ENCODE results near the gene GAL3ST1. TPM values are rescaled to one million over a fixed set of nuclear protein-coding genes. Genes with fewer than 3 reads are reported as not detected.
A peak's percentile ranks its signal among the peaks of the same experiment; 100 is the strongest.

GAL3ST1 gene
- total and polyA plus RNA-seq, 2 experiments from 2014 or later, result 1.5 to 2.9 TPM

DNA sequence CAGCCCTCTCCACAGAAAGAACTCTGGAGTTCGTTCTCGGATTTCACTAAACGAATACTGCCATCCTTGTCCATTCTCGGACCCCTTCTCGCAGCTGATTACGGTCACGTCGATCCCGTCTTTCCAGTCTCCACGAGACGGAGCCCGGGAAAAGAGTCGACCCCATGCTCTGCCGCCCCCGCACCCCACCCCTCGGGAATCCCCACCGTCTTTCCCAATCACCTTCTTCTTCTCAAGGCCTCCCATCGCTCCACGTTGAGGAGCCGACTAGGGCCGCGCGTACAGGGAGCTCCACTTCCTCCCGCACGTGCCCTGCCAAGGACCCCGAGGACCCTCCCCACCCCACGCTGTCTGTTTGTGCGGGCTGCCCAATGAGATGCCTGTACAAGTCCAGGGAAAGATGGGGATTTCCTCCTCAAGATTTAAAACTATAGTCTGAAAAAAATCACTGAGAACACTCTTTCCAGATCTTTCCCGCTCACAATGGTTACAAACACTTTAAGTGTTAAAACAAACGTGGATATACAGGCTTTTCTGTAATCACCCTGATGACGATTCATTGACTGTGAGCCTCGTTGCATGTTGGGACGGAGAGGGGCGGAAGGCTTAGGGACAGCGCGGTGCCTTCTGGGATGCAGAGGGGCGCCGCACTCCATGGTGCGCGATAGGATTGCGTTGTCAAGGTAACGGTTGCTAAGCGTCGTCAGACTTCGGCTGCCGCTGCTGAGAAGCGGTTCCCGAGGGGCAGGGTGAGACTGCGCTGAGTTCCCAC lies 17.3 kb upstream of the GAL3ST1 start, which contains the start of gene PES1:
TSS of gene PES1 (minus strand) at position 323 of the 772 bp plus-strand sequence. CDS start at position 246, 77 bp downstream.
- Histone ChIP-seq H3K27ac (peak within 1 kb of the TSS; percentile 92), H3K9me3 (ENCODE audit: low read depth) (no peaks in the 10 kb centered on the region), H3K27me3 (peaks cover 18% of the 10 kb centered on the region), H3K4me1 (ENCODE audit: low read depth) (peaks cover 7% of the 10 kb centered on the region), H3K36me3 (peaks cover 17% of the 10 kb centered on the region), H3K4me3 (peak within 1 kb of the TSS; percentile 62)
- TF ChIP-seq, protein P1, sequence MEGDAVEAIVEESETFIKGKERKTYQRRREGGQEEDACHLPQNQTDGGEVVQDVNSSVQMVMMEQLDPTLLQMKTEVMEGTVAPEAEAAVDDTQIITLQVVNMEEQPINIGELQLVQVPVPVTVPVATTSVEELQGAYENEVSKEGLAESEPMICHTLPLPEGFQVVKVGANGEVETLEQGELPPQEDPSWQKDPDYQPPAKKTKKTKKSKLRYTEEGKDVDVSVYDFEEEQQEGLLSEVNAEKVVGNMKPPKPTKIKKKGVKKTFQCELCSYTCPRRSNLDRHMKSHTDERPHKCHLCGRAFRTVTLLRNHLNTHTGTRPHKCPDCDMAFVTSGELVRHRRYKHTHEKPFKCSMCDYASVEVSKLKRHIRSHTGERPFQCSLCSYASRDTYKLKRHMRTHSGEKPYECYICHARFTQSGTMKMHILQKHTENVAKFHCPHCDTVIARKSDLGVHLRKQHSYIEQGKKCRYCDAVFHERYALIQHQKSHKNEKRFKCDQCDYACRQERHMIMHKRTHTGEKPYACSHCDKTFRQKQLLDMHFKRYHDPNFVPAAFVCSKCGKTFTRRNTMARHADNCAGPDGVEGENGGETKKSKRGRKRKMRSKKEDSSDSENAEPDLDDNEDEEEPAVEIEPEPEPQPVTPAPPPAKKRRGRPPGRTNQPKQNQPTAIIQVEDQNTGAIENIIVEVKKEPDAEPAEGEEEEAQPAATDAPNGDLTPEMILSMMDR (IDR thresholded peaks at IDR 0.05; ENCODE audit: low read depth, low read length), result no peak
- DNase-seq (ENCODE audit: low read depth in 1 of 2, low spot score in 1 of 2), result peak; percentile 100

DNA sequence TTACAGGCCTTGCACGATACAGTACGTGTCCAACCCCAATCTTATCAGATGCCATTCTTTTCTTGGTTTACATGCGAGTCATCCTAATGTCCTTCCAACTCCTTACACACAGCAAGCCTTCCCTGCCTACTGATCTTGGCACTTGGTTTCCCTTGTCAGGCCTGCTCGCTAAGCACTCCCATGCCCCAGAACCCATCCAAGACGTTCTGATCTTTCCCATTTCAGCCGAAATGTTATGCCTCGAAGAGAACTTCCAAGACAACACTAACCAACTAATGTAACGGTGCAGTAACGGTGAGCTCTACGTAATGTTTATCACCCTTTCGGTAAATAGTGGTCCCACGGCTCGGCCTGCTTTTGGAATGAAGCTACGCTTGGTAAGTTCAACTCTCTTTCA lies 16.7 kb upstream of the GAL3ST1 start:
- peak overlapping the region; percentile 92 for H3K27ac ChIP-seq
- DNase-seq (ENCODE audit: low read depth in 1 of 2, low spot score in 1 of 2), result peak in 1 of 2 donors; percentile 56
- TF ChIP-seq, protein P1 (IDR thresholded peaks at IDR 0.05; ENCODE audit: low read depth, low read length), result no peak

DNA sequence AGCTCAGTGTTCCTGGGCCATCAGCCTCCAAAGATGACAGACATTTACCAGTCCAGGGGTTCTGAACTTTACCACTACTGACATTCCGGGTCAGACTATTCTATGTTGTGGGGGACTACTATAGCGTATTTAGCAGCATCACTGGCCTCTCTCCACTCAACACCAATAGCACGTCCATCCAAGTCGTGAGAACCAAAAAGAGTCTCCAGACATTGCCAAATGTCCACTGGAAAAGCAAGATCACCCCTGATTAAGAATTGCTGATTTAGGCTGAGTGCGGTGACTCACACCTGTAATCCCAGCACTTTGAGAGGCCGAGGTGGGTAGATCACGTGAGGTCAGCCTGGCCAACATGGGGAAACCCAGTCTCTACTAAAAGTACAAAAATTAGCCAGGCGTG lies 11.9 kb upstream of the GAL3ST1 start:
- Histone ChIP-seq H3K27ac (no peak overlapping the region), H3K27me3 (no peaks in the 10 kb centered on the region), H3K9me3 (ENCODE audit: low read depth) (no peaks in the 10 kb centered on the region), H3K4me1 (ENCODE audit: low read depth) (peaks cover 7% of the 10 kb centered on the region), H3K4me3 (no peak overlapping the region), H3K36me3 (peaks cover 40% of the 10 kb centered on the region)
- TF ChIP-seq, protein P1 (IDR thresholded peaks at IDR 0.05; ENCODE audit: low read depth, low read length), result no peak
- no peak for DNase-seq (ENCODE audit: low read depth in 1 of 2, low spot score in 1 of 2)

More for the DNA sequence above, 16.7 kb upstream of the GAL3ST1 start:
- peaks cover 18% of the 10 kb centered on the region for H3K27me3 ChIP-seq
- peak overlapping the region; percentile 62 for H3K4me3 ChIP-seq
- H3K9me3 ChIP-seq (ENCODE audit: low read depth), result no peaks in the 10 kb centered on the region
- H3K36me3 ChIP-seq, result peaks cover 22% of the 10 kb centered on the region
- H3K4me1 ChIP-seq (ENCODE audit: low read depth), result peaks cover 7% of the 10 kb centered on the region

DNA sequence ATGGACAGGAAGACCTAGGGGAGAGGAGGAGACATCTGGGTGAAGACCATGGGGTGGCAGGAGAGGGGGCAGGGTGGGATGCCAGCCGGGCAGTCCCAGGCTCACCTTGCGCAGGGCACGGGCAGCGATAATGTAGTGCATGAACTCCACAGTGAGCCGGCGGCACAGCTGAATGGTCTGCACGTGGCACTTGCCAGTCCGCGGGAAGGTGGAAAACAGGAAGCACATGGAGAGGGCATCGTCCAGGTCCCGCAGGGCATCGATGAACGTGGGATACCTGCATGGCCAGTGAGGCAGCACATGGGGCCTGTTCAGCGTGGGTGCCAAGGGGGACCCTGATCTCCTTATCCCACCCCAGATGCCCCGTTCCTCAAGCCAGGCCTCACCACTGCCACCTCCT lies 10.0 kb upstream of the GAL3ST1 start:
- H3K36me3 ChIP-seq, result peaks cover 58% of the 10 kb centered on the region
- H3K27ac ChIP-seq, result no peak overlapping the region
- H3K4me1 ChIP-seq (ENCODE audit: low read depth), result no peaks in the 10 kb centered on the region
- no peaks in the 10 kb centered on the region for H3K9me3 ChIP-seq (ENCODE audit: low read depth)
- DNase-seq (ENCODE audit: low read depth in 1 of 2, low spot score in 1 of 2), result no peak
- H3K4me3 ChIP-seq, result no peak overlapping the region
- TF ChIP-seq, protein P1 (IDR thresholded peaks at IDR 0.05; ENCODE audit: low read depth, low read length), result no peak
- H3K27me3 ChIP-seq, result no peaks in the 10 kb centered on the region

DNA sequence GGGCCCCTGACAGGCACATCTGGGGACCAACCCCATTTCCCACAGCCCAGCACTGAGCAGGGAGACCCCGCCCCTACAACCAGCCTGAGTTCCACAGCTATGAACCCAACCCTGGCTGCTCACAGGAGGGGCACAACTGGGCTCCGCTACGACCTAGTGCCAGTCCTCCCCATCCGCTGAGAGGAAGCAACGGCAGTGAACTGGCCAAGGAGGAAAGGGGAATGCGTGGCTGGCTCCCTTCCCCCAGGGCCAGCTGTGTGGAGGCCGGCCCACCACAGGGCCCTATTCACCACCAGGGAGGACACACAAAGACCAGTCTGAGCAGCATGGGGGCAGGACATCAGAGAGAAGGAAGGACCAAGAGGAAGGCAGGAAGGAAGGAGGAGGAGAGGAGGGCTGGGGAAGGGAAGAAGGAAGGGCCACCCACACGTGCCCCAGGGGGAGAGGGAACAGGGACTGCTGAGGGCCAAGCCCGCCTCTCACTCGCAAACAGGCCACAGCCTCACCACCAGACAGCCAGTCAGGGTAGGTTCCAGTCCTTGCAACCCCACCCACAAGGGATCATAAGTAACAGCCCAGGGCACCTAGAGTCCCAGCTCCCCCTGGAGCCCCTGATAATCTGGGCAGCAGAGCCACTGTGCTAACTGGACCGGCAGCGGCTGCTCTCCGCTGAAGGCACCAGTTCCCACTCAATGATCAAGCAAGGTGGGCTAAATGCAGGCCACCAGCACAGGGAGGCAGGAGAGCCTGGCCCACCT lies 8.5 kb upstream of the GAL3ST1 start:
- no peak for DNase-seq (ENCODE audit: low read depth in 1 of 2, low spot score in 1 of 2)
- no peak overlapping the region for H3K27ac ChIP-seq
- TF ChIP-seq, protein P1 (IDR thresholded peaks at IDR 0.05; ENCODE audit: low read depth, low read length), result no peak

More for the DNA sequence above, 8.5 kb upstream of the GAL3ST1 start:
- Histone ChIP-seq H3K4me1 (ENCODE audit: low read depth) (no peaks in the 10 kb centered on the region), H3K9me3 (ENCODE audit: low read depth) (no peaks in the 10 kb centered on the region), H3K27me3 (no peaks in the 10 kb centered on the region), H3K4me3 (no peak overlapping the region), H3K36me3 (peaks cover 65% of the 10 kb centered on the region)
